Hindlimb muscle (tissue), 1 donor: Measurements from ENCODE around the gene FGGY. TPM values are rescaled to one million over a fixed set of nuclear protein-coding genes. Genes with fewer than 3 reads are reported as not detected.
"Not testable (repeated sequence)": the region's sequence is repeated elsewhere in the genome, so short reads cannot be mapped to it uniquely, and the experiment has no call there.

Experiments
- DNase-seq: peaks from one replicate; pipeline ENCODE4 v3.0.0-alpha.2; 2013
- polyA plus RNA-seq: library from polyadenylated mRNA; unstranded; fragments of 120-200 nt; gene quantifications from one replicate; pipeline ENCODE4 v1.2.1, GENCODE V29; 2013; ENCODE audit not compliant: insufficient read length

The FGGY gene
- polyA plus RNA-seq, 1 donor: 17.2 TPM

DNA sequence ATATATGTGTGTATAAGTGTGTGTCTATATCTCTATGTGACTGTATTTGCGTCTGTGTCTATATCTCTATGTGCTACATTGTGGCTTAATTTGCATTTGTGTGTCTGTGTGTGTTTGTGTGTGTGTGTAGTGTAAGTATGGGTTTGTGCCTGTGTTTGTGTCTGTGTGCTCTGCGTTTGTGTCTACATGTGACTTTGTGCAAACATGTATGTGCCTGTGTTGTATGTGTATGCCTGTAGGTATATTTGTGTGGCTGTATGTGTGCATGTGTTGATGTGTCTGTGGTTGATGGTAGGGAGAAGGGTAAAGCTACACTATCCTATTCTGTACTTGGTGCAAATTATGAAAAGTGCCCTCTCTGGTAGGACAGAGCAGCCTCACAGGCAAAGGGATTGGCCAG is 7.3 kb upstream of the FGGY start:
- DNase-seq: no peak

DNA sequence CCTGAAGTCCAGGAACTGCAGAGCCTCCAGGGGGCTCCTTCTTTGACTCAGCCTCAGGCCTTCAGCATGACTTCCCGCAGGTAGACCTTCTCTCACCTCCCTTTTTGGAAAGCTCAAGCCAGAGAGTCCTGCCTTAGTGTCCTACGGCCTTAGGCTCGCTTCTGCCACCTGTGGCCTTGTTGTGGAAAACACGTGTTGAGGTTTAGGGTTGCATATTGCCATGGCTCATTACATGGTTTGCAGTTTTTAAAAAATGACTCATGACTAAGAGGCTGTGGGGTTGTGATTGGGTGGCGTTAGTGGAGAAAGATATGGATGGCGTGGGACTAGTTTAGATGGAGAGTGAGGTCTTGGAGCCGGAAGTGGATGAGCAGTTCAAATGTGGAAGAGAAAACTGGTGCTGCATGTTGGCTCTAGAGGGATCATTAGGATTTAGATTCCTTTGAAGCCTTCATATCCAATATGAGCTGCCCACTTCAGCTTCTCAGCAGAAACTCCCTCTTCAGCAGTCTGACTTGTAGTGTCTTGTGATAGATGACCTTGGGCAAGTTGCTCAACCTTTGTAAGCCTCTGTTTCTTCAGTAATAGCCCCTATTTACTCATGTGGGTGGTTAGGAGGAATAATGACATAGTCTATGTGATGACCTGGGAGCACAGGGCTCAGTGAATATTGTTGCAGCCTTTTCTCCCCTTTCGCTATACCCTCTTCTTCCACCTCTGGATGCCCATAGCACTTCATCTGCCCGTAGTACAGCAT is 6.5 kb upstream of the FGGY start:
- no peak for DNase-seq

DNA sequence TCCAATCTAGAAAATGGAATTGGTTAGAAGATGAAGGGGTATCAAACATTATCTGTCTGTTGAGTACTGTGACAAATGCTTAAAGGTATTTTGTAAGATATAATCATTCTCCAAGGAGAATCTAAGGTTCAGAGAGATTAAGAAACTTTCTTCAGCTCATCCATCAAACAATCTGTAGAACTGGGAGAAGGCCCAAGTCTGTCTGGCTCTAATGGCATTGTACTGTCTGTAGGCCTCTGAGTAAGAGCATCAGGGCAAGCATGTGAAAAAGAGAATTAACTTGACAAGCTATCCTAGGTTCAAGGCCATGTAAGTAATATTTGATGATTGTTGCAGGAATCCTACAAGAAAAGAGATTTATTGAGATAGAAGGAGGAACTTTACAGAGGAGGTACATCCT is 5.3 kb upstream of the FGGY start:
- no peak for DNase-seq

DNA sequence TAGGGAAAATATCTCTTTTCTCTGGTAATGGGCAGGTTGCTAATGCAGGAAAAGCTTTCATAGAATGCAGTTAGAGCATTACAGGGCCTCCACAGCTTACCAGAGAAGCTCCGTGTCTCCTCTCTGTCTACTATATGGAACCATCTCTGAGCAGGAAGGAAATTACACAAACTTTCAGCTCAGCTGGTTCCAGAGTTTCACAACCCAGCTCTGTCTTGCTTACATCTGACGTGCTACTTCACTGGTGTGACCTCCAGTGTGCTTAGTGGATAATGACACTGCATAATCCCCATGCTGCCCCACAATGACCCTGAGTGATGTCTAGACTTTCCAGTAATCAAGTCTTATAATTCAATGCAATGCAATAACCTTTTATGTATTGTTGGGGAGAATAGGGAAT is 4.3 kb upstream of the FGGY start:
- DNase-seq: no peak

DNA sequence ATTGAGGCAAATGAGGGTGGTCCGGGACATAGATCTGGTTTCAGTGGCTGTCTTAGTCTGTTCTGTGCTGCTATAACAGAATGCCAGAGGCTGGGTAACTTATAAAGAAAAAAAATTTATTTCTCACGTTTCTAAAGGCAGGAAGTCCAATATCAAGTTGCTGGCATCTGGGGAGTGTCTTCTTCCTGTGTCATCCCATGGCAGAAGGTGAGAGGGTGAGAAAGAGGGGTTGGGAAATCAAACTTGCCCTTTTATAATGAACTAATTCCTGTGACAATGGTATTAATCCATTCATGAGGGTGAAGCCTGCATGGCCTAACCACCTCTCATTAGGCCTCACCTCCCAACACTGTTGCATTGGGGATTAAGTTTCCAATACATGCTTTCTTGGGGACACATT is 3.7 kb upstream of the FGGY start:
- DNase-seq: no peak

DNA sequence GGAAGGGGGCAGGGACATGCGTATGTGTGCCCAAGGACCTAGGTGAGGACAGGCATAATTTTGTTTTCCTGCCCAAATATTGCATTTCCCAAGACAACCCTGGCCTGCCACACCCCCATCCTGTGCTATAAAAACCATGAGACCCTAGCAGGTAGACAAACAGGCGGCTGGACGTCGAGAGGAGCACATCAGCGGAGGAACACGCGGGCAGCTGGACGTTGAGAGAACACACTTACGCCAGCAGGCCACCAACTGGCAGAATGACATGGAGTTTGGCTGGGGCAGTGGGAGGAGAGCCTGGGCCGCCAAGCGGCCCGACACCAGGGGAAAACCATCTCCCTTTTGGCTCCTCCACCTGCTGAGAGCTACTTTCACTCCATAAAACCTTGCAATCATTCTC is 3.0 kb upstream of the FGGY start:
- no peak for DNase-seq

DNA sequence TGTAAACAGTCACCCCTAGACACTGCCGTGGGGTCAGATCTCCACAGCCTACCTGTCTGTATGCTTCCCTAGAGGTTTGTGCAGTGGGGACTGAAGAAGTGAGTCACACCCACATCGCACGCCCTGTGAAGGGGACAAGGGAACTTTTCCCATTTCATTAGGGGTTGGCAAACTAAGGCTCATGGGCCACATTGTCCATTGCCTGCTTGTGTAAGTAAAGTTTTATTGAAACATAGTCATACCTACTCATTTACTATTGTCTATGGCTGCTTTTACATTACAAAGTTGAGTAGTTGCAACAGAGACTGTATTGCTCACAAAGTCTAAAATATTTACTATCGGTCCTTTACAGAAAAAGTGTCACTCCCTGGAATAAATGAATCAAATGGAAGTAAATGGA is 2.5 kb upstream of the FGGY start:
- DNase-seq: no peak

DNA sequence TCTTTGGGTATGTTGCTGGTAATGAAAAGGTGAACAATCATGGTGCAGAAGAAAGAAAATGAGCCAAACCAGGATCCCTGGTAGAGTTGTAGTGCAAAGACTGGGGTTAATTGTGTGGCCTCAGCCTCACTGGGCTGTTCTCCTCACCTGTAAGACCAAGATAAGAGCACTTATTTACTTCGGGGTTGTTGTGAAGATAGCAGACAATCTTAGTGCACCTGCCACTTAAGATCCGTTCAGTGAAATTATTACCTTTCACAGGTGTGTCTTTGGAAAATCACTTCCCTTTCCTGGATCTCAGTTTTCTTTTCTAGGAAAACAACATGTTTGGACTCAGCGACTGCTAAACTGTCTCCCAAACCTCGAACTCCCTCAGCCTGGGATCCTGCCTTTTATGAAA is 1.3 kb upstream of the FGGY start:
- no peak for DNase-seq

DNA sequence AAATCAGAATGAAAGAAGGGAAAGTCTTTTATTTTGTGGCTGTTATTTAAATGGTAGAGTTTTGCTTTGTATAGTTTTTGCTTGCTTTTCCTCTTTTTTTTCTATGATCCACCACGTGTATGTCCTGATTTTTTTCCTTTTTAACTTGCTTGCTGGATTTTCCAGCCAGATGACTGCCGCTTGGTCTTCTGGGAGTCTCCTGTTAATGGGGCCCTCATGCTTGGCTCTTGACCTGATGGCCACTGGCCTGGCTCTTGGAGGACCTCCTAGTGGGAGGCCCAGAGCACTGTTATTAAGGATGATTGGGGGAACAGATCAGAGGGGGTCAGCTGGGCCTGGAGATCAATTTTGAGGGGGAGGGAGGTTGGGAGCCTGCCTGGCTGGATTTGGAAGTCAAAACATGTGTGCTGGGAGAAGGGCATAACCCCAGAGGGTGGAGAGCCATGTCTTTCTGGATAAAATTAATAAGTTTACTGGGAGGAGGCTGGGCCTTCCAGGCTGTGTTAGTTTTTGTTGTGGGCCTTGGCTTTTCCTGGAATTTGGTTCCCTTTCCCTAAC is 1.2 kb downstream of the FGGY start:
- peak; percentile 83 for DNase-seq

DNA sequence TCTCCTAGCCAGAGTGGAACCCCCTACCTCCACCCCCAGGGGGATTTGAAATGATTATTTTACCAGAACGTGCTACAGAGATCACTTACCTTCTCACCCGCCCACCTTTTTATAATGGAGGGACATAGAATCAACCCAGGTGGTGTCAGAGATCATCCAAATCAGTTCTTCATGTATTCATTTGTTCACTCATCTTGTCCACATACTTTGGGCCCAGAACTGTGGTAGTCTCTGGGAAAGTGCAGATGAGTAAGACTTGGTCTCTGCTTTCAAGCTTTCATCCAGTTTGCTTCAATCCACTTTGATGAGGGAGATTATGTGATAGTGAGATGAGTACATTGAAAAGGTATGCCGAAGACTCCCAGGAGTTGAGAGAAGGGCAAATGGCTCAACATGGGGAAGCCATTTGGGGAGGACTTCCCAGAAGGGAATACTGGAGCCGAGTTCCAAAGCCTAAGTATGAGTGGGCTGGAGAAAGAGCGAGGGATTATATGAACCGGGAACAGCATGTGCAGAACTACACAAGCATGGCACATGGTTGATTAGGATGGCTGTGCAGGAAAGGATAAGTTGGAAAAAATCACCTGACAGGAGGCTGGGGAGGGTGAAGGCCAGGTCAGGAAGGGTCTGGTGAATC is 1.9 kb downstream of the FGGY start:
- no peak for DNase-seq

DNA sequence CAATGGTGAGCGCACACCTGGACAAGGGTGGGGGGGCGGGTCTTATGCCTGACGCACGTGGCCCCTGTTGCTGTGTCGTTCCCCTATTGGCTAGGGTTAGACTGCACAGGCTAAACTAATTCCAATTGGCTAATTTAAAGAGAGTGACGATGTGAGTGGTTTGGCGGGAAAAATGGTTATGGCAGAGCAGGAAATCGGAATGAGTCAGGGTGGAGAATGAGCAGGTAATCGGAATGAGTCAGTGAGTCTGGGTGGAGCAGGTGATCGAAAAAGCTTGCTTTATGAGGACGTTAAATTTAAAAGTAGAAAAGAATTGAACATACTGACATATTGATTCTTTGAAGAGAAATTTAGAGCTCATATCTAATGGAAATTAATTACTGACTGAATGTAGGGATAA is 2.8 kb downstream of the FGGY start:
- DNase-seq: not testable (repeated sequence)

DNA sequence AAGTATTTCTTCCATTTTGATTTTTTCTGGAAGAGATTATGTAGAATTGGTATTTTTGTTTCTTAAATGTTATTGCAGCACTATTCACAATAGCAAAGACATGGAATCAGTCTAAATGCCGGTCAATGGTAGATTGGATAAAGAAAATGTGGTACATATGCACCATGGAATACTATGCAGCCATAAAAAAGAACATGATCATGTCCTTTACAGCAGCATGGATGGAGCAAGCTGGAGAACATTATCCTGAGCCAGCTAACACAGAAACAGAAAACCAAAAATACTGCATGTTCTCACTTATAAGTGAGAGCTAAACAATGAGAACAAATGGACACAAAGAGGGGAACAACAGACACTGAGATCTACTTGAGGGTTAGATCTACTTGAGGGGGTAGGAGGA is 5.4 kb downstream of the FGGY start:
- no peak for DNase-seq

DNA sequence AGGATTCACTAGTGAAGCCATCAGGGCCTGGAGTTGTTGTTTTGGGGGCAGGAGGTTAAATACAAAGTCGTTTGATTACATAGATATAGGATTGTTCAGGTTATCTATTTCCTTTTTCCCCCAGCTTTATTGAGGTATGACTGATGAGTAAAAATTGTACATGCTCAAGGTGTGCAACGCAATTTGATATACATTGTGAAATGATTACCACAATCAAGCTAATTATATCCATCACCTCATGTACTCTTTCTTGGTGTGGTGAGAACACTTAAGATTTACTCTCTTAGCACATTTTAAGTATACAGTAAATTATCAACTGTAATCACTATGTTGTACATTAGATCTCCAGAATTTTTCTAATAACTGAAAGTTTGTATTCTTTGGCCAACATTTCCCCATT is 6.0 kb downstream of the FGGY start:
- DNase-seq: no peak

DNA sequence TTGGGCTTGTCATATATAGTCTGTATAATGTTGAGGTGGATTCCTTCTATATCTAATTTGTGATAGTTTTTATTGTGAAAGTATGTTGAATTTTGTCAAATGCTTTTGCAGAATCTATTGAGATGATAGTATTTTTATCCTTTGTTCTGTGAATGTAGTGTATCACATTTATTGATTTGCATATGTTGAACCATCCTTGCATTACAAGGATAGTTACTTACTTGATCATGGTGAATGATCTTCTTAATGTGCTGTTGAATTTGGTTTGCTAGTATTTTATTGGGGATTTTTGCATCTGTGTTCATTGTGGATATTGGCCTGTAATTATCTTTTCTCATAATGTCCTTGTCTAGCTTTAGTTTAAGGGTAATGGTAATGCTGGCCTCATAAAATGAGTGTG is 8.3 kb downstream of the FGGY start:
- DNase-seq: no peak

DNA sequence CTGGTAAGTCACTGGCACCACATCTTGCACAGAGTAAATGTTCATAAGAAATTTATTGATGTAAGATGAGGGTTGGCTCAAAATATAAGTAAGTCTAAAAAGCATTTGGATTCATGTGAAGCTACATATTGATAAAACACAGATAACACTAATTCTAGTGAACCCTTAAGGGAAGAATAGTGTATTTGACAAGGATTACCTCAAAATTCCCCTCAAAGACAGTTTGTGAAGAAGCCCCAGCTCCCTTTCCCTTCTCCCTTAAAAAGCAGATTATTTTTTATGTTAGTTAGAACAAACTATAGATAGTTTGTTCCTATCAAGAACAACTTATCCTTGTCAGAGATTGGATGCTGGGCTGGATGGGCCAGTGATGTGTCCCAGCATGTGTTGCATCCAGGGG is 10.7 kb downstream of the FGGY start:
- DNase-seq: no peak

DNA sequence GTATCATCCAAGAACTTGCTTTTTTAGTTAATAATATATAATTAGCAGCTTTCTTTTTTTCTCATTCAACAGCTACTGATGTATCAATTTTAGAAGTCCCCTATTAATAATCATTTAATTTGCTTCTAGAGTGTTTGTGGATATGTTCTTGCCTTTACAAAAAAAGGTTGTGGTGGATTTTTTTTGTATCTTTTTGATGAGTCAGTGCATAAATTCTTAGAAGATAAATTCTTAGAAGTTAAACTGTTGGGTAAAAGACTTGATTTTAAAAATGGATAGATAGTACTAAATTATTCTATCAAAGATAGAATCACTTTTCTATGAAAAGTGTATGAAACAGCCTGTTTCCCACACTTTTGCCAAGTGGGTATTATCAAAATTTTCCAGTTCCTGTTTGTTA is 11.9 kb downstream of the FGGY start:
- DNase-seq: no peak

DNA sequence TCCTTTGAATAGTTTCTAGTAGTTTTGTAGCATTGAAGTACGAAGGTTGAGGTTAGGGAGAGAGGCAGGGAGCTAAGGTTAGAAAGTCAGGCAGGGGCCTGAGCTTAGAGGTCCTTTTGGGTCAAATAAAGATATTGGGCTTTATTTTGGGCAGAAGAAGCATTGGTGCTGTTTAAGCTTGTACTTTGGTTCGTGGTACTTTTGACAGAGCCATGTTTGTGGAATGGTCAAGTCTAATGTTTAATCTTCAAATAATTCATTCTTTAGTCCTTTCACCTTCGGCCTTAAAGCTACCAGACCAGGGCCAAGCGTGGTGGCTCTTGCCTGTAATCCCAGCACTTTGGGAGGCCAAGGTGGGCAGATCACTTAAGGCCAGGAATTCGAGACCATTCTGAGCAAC is 12.5 kb downstream of the FGGY start:
- no peak for DNase-seq

DNA sequence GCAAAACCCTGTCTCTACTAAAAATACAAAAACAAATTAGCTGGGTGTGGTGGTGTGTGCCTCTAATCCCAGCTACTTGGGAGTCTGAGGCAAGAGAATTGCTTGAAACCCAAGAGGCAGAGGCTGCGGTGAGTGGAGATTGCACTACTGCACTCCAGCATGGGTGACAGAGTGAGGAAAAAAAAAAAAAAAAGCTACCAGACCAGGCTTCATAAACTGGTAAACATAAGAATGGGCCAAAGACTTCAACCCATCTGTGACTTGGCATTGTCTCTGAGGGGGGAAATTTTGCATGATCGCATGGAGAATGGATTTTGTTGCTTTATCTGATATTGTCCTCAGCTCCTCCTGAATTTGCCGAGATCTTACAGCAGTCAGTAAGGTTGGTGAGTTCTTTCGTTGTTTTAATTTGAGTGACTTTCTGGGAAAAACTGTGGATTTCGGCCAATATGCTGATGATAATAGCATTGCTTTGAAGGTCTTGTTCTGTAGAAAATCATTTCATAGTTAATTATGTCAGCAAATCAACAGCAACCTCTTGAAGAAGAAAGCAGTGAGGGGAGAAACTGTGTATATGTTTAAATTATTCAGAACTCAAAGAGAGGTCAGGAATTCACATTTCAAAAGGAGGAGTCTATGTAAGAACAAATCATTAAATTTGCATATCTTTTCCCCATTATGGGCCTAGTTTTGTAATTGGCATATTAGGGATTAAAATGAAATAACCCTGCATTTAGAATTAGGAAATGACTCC is 13.1 kb downstream of the FGGY start:
- DNase-seq: no peak

DNA sequence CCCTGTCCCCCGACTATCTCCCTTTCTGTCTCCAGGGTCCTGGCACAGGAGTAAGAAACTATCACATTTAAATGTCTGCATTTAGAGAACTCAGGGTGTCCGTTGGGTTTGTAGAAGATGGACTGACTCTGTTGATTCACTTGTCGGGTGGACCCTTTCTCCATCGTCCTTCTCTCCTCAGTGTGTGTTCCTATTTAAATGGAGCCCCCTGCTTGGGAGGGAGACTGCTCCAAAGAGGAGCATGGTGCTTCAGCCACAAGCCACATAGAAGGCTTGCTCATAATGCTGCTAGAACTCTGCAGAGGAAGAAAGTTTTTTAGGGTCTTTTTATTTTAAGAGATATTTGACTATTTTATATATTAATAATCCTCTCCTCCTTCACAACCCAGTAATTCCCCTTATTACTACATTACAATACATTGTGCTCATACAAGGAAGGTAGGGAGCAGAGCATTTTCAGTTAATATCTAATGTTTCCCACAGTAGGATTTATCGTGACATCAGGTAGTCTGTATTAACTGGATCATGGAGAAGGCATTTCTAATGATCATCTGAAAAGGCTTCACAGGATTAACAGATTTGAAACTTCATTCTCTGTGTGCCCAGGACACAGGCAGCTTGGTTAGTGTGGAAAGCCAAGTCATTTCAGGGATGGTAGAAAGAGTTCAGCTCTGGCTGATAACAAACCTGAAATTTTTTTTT is 13.8 kb downstream of the FGGY start:
- no peak for DNase-seq

DNA sequence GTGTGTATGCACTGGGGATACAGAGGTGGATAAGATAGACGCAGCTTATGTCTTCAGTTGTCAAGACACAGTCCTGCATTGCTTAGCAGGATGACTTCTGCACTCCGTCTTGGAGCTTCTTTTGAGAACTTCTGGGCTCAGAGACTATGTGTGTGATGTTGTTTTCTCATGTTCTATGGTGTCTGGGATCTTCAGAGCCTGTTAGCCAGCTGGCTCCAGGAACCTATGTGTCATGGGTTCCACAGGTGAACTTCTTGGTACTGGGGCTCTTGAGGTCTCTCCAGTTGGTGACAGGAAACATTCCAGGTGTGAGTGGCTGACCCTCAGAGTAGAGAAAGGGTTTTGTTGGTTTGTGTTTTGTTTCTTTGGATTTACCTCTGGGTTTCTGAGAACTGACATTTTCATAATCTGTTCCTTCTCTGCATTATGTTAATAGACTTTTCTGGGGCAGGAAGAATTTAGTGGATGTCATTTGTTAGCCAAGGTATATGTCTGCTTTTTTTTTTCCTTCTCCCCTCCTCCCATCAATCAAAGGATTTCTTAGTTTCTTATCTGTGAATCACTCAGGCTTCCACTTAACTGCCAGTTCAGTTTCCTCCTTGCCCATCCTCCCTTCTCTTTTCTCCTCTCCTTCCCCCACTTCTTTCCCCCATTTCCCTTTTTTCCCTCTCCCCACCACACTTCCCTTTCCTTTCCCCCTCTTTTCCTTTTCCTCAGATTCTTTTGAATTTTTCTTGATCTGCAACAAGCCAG is 18.1 kb downstream of the FGGY start:
- no peak for DNase-seq

DNA sequence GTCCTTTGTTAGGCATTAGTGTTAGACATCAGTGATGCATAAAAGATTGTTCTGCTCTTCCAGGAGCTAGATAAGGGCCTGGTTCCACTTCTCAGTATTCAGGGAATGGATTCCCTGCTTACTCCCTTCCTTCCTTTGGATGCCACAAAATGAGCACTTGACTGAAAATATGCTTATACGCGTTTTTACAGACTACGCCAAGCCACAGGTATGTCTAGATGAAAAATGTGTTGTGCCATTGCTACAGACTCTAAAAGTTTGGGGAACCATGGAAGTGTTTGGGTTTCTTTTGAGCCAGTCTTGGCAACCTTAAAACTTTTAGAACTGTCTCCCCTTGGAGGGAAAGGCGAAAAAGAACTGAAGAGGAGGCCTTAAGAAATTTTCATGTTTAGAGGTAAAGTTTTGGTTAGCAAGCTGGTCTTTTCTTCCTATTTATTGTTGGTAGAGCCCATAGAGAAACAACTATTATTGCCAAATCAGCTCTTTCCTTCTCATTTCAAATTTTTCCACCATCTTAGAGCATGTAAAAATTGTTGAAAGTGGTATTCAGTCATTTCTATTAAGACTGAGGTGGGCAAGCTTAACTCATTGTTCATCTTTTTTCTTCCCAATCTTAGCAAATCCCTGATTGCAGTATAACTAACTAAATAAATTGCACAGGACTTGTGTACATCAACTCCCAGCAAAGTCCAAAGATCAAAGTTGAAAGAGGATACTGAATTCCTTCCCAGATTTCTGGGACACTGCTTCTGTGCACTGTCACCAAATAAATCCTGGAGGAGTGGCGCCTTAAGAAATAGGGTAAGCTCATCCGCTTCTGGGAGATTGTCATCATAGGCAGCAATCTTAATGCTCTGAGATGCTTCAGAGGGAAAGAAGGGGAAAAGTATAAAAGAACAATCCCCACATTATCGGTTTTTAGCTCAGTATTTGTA is 18.9 kb downstream of the FGGY start:
- no peak for DNase-seq
